ENCODE results near the gene FOXE1.

FOXE1 gene

GRCh38 chr9:97853056-97853843 lies at the start of gene FOXE1:
TSS of gene FOXE1 (plus strand) at chr9:97853226. CDS start at chr9:97853915, 689 bp downstream.
- DNase-seq, result no peak

- no peak for DNase-seq
These were observed 49.0 kb upstream of the FOXE1 start for GRCh38 chr9:97804059-97804365.

GRCh38 chr9:97806721-97807120 lies 46.3 kb upstream of the FOXE1 start:
- no peak for DNase-seq

GRCh38 chr9:97807681-97808080 lies 45.3 kb upstream of the FOXE1 start:
- DNase-seq, result no peak

- no peak for DNase-seq
These were observed 44.6 kb upstream of the FOXE1 start for GRCh38 chr9:97808415-97808814.

- no peak for DNase-seq
These were observed 44.1 kb upstream of the FOXE1 start for GRCh38 chr9:97808972-97809371.

- DNase-seq, result no peak
These were observed 43.2 kb upstream of the FOXE1 start for GRCh38 chr9:97809666-97810344.

- DNase-seq, result no peak
These were observed 41.3 kb upstream of the FOXE1 start for GRCh38 chr9:97811533-97812246.

GRCh38 chr9:97812247-97812543 lies 40.8 kb upstream of the FOXE1 start:
- no peak for DNase-seq

GRCh38 chr9:97813072-97813471 lies 40.0 kb upstream of the FOXE1 start:
- no peak for DNase-seq

- no peak for DNase-seq
These were observed 33.3 kb upstream of the FOXE1 start for GRCh38 chr9:97819735-97820134.

- no peak for DNase-seq
These were observed 32.7 kb upstream of the FOXE1 start for GRCh38 chr9:97820373-97820772.

GRCh38 chr9:97830884-97831829 lies 21.9 kb upstream of the FOXE1 start:
- DNase-seq, result no peak

GRCh38 chr9:97831843-97832636 lies 21.0 kb upstream of the FOXE1 start:
- no peak for DNase-seq

GRCh38 chr9:97840521-97840920 lies 12.5 kb upstream of the FOXE1 start:
- no peak for DNase-seq

- no peak for DNase-seq
These were observed 10.1 kb upstream of the FOXE1 start for GRCh38 chr9:97842960-97843359.

- no peak for DNase-seq
These were observed 7.9 kb upstream of the FOXE1 start for GRCh38 chr9:97845130-97845529.

- DNase-seq, result no peak
These were observed 7.3 kb upstream of the FOXE1 start for GRCh38 chr9:97845763-97846162.

GRCh38 chr9:97846347-97846746 lies 6.7 kb upstream of the FOXE1 start:
- no peak for DNase-seq

GRCh38 chr9:97847474-97848214 lies 5.4 kb upstream of the FOXE1 start:
- no peak for DNase-seq

GRCh38 chr9:97848215-97848479 lies 4.9 kb upstream of the FOXE1 start:
- DNase-seq, result no peak
